K562 (cell line): ENCODE results near the gene DHRS4L2.
"Not testable (repeated sequence)": the region's sequence is repeated elsewhere in the genome, so short reads cannot be mapped to it uniquely, and the experiment has no call there.

Experiments
- BHLHE40 ChIP-seq: IDR thresholded peaks from 2 replicates; pipeline ENCODE4 v1.6.1; 2011; ENCODE audit warnings: low read length, improper control_type of control experiment
- FOXK1 ChIP-seq: sonication (generic); formaldehyde crosslinking; IDR thresholded peaks from 2 replicates; pipeline ENCODE4 v1.8.0; 2022; ENCODE audit warnings: missing genetic modification reagents, mild to moderate bottlenecking, borderline replicate concordance
- FOXM1 ChIP-seq, 2 experiments: fragments of 450-650 bp in 1 of 2; sonication (generic) in 1 of 2; formaldehyde crosslinking in 1 of 2; IDR thresholded peaks; 2 replicates each; pipeline versions ENCODE4 v1.6.1 to v1.9.0; 2017 to 2022; ENCODE audit warnings: low read depth in 2 of 2, mild to moderate bottlenecking in 2 of 2, missing genetic modification reagents in 1 of 2, moderate library complexity in 1 of 2
- GATA2 ChIP-seq: sonication (generic); formaldehyde crosslinking; IDR thresholded peaks from 2 replicates; pipeline ENCODE4 v1.4.0; 2020; ENCODE audit warnings: mild to moderate bottlenecking, missing genetic modification reagents
- SIX5 ChIP-seq, 2 experiments: IDR thresholded peaks; 2 replicates each; pipeline ENCODE4 v1.6.1; 2011; ENCODE audit warnings: low read length in 2 of 2, borderline replicate concordance in 1 of 2, low read depth in 1 of 2, mild to moderate bottlenecking in 1 of 2, moderate library complexity in 1 of 2; ENCODE audit not compliant: insufficient read depth in 1 of 2
- SMC3 ChIP-seq: conservative IDR thresholded peaks from 2 replicates; pipeline ENCODE4 v1.6.1; 2011; ENCODE audit warnings: low read depth, low read length, improper control_type of control experiment; ENCODE audit not compliant: insufficient read depth
- ZNF589 ChIP-seq: fragments of 200-800 bp; sonication (Bioruptor generic); IDR thresholded peaks from 2 replicates; pipeline ENCODE4 v1.6.1; 2016; ENCODE audit warnings: low read depth, missing genetic modification characterization, missing compliant biosample characterization
- ZNF76 ChIP-seq: fragments of 250-450 bp; sonication (Bioruptor Pico); IDR thresholded peaks from 2 replicates; pipeline ENCODE4 v1.4.0; 2020; ENCODE audit warnings: mild to moderate bottlenecking, moderate library complexity, borderline replicate concordance
- TF ChIP-seq, protein P1 (sequence below): fragments of 200-600 bp; sonication (generic); IDR thresholded peaks from one replicate; pipeline ENCODE4 v1.6.1; 2012; ENCODE audit warnings: mild to moderate bottlenecking, low read depth, low read length, inconsistent platforms
- TF ChIP-seq, protein P2 (sequence below), 3 experiments: IDR thresholded peaks in 2 of 3; conservative IDR thresholded peaks in 1 of 3; 2 replicates each; pipeline ENCODE4 v1.5.1; 2011 to 2012; ENCODE audit warnings: low read length in 3 of 3, mild to moderate bottlenecking in 3 of 3, control low read depth in 2 of 3, improper control_type of control experiment in 1 of 3, inconsistent platforms in 1 of 3, low read depth in 1 of 3, mixed read lengths in 1 of 3, moderate library complexity in 1 of 3; ENCODE audit not compliant: insufficient read depth in 2 of 3
- TF ChIP-seq, protein P3 (sequence below), 3 experiments: fragments of 200-800 bp in 1 of 3; sonication (Bioruptor generic) in 1 of 3; sonication (generic) in 1 of 3; formaldehyde crosslinking in 1 of 3; IDR thresholded peaks; 2 replicates each; pipeline versions ENCODE4 v1.6.1 to v1.8.0; 2016 to 2022; ENCODE audit warnings: mild to moderate bottlenecking in 2 of 3, missing compliant biosample characterization in 2 of 3, missing genetic modification characterization in 2 of 3, missing genetic modification reagents in 1 of 3
- TF ChIP-seq, protein P4 (sequence below): fragments of 450-650 bp; IDR thresholded peaks from 2 replicates; pipeline ENCODE4 v1.6.1; 2017; ENCODE audit warnings: antibody characterized with exemption, mild to moderate bottlenecking

DNA sequence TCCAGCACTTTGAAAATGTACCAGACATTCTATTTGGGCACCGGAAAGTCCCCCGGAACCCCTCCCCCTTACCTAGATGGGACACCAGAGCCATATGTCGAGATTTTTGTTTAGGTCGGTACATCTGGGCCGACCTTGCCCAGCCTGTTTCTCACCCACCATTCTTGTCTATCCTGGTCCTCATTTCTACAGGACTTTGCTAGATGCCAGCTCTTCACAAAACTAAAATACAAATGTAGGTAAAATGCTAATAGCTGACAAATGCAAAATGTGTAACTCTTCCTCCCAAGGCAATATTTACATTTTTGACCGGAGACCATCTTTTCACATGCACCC, 34.5 kb upstream of the DHRS4L2 start:
- not testable (repeated sequence) for TF ChIP-seq ZNF76 (CRISPR knock-in tag); SMC3; ZNF589 (CRISPR knock-in tag); FOXK1; GATA2; FOXM1 (IDR thresholded peaks at IDR 0.05; ENCODE audit: low read depth); FOXM1 (CRISPR knock-in tag; IDR thresholded peaks at IDR 0.05; ENCODE audit: low read depth); SIX5 (IDR thresholded peaks at IDR 0.05; ENCODE audit: borderline replicate concordance in 1 of 2, insufficient read depth in 1 of 2, low read depth in 1 of 2, low read length in 2 of 2); BHLHE40
- TF ChIP-seq, protein P1, sequence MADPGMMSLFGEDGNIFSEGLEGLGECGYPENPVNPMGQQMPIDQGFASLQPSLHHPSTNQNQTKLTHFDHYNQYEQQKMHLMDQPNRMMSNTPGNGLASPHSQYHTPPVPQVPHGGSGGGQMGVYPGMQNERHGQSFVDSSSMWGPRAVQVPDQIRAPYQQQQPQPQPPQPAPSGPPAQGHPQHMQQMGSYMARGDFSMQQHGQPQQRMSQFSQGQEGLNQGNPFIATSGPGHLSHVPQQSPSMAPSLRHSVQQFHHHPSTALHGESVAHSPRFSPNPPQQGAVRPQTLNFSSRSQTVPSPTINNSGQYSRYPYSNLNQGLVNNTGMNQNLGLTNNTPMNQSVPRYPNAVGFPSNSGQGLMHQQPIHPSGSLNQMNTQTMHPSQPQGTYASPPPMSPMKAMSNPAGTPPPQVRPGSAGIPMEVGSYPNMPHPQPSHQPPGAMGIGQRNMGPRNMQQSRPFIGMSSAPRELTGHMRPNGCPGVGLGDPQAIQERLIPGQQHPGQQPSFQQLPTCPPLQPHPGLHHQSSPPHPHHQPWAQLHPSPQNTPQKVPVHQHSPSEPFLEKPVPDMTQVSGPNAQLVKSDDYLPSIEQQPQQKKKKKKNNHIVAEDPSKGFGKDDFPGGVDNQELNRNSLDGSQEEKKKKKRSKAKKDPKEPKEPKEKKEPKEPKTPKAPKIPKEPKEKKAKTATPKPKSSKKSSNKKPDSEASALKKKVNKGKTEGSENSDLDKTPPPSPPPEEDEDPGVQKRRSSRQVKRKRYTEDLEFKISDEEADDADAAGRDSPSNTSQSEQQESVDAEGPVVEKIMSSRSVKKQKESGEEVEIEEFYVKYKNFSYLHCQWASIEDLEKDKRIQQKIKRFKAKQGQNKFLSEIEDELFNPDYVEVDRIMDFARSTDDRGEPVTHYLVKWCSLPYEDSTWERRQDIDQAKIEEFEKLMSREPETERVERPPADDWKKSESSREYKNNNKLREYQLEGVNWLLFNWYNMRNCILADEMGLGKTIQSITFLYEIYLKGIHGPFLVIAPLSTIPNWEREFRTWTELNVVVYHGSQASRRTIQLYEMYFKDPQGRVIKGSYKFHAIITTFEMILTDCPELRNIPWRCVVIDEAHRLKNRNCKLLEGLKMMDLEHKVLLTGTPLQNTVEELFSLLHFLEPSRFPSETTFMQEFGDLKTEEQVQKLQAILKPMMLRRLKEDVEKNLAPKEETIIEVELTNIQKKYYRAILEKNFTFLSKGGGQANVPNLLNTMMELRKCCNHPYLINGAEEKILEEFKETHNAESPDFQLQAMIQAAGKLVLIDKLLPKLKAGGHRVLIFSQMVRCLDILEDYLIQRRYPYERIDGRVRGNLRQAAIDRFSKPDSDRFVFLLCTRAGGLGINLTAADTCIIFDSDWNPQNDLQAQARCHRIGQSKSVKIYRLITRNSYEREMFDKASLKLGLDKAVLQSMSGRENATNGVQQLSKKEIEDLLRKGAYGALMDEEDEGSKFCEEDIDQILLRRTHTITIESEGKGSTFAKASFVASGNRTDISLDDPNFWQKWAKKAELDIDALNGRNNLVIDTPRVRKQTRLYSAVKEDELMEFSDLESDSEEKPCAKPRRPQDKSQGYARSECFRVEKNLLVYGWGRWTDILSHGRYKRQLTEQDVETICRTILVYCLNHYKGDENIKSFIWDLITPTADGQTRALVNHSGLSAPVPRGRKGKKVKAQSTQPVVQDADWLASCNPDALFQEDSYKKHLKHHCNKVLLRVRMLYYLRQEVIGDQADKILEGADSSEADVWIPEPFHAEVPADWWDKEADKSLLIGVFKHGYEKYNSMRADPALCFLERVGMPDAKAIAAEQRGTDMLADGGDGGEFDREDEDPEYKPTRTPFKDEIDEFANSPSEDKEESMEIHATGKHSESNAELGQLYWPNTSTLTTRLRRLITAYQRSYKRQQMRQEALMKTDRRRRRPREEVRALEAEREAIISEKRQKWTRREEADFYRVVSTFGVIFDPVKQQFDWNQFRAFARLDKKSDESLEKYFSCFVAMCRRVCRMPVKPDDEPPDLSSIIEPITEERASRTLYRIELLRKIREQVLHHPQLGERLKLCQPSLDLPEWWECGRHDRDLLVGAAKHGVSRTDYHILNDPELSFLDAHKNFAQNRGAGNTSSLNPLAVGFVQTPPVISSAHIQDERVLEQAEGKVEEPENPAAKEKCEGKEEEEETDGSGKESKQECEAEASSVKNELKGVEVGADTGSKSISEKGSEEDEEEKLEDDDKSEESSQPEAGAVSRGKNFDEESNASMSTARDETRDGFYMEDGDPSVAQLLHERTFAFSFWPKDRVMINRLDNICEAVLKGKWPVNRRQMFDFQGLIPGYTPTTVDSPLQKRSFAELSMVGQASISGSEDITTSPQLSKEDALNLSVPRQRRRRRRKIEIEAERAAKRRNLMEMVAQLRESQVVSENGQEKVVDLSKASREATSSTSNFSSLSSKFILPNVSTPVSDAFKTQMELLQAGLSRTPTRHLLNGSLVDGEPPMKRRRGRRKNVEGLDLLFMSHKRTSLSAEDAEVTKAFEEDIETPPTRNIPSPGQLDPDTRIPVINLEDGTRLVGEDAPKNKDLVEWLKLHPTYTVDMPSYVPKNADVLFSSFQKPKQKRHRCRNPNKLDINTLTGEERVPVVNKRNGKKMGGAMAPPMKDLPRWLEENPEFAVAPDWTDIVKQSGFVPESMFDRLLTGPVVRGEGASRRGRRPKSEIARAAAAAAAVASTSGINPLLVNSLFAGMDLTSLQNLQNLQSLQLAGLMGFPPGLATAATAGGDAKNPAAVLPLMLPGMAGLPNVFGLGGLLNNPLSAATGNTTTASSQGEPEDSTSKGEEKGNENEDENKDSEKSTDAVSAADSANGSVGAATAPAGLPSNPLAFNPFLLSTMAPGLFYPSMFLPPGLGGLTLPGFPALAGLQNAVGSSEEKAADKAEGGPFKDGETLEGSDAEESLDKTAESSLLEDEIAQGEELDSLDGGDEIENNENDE, result not testable (repeated sequence)
- TF ChIP-seq, protein P2, sequence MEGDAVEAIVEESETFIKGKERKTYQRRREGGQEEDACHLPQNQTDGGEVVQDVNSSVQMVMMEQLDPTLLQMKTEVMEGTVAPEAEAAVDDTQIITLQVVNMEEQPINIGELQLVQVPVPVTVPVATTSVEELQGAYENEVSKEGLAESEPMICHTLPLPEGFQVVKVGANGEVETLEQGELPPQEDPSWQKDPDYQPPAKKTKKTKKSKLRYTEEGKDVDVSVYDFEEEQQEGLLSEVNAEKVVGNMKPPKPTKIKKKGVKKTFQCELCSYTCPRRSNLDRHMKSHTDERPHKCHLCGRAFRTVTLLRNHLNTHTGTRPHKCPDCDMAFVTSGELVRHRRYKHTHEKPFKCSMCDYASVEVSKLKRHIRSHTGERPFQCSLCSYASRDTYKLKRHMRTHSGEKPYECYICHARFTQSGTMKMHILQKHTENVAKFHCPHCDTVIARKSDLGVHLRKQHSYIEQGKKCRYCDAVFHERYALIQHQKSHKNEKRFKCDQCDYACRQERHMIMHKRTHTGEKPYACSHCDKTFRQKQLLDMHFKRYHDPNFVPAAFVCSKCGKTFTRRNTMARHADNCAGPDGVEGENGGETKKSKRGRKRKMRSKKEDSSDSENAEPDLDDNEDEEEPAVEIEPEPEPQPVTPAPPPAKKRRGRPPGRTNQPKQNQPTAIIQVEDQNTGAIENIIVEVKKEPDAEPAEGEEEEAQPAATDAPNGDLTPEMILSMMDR (IDR thresholded peaks at IDR 0.05 in 2 of 3, conservative IDR thresholded peaks at IDR 0.05 in 1 of 3; ENCODE audit: insufficient read depth in 2 of 3, low read depth in 1 of 3, low read length in 3 of 3), result not testable (repeated sequence)
- TF ChIP-seq, protein P3, sequence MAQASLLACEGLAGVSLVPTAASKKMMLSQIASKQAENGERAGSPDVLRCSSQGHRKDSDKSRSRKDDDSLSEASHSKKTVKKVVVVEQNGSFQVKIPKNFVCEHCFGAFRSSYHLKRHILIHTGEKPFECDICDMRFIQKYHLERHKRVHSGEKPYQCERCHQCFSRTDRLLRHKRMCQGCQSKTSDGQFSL (CRISPR knock-in tag; IDR thresholded peaks at IDR 0.05), result not testable (repeated sequence)
- TF ChIP-seq, protein P3 (tag; IDR thresholded peaks at IDR 0.05), result not testable (repeated sequence)
- TF ChIP-seq, protein P4, sequence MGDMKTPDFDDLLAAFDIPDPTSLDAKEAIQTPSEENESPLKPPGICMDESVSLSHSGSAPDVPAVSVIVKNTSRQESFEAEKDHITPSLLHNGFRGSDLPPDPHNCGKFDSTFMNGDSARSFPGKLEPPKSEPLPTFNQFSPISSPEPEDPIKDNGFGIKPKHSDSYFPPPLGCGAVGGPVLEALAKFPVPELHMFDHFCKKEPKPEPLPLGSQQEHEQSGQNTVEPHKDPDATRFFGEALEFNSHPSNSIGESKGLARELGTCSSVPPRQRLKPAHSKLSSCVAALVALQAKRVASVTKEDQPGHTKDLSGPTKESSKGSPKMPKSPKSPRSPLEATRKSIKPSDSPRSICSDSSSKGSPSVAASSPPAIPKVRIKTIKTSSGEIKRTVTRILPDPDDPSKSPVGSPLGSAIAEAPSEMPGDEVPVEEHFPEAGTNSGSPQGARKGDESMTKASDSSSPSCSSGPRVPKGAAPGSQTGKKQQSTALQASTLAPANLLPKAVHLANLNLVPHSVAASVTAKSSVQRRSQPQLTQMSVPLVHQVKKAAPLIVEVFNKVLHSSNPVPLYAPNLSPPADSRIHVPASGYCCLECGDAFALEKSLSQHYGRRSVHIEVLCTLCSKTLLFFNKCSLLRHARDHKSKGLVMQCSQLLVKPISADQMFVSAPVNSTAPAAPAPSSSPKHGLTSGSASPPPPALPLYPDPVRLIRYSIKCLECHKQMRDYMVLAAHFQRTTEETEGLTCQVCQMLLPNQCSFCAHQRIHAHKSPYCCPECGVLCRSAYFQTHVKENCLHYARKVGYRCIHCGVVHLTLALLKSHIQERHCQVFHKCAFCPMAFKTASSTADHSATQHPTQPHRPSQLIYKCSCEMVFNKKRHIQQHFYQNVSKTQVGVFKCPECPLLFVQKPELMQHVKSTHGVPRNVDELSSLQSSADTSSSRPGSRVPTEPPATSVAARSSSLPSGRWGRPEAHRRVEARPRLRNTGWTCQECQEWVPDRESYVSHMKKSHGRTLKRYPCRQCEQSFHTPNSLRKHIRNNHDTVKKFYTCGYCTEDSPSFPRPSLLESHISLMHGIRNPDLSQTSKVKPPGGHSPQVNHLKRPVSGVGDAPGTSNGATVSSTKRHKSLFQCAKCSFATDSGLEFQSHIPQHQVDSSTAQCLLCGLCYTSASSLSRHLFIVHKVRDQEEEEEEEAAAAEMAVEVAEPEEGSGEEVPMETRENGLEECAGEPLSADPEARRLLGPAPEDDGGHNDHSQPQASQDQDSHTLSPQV, result not testable (repeated sequence)
